RWPE2 (cell line): ENCODE results near the gene DEAF1.

Experiments
- ATAC-seq: fragments of 200-7000 bp; cut with Tn5 transposase; 3 replicates; pipeline ENCODE4 v1.9.1; 2021; ENCODE audit warnings: low read depth
- DNase-seq: peaks from one replicate; pipeline ENCODE4 v3.0.0-alpha.2; 2020; ENCODE audit warnings: low spot score
- H3K27ac ChIP-seq: fragments of 450-650 bp; 2 replicates; pipeline ENCODE4 v1.5.1; 2017; ENCODE audit warnings: mild to moderate bottlenecking; ENCODE audit not compliant: poor library complexity, severe bottlenecking
- H3K27me3 ChIP-seq: fragments of 250-450 bp; sonication (Bioruptor Pico); 2 replicates; pipeline ENCODE4 v1.5.1; 2021; ENCODE audit warnings: mild to moderate bottlenecking, moderate library complexity; ENCODE audit not compliant: insufficient read depth, poor library complexity, severe bottlenecking
- H3K36me3 ChIP-seq: fragments of 250-450 bp; sonication (Bioruptor Pico); 2 replicates; pipeline ENCODE4 v1.5.1; 2020; ENCODE audit warnings: low read depth, mild to moderate bottlenecking, moderate library complexity
- H3K4me1 ChIP-seq: fragments of 250-450 bp; sonication (Bioruptor Pico); 2 replicates; pipeline ENCODE4 v1.5.1; 2021; ENCODE audit warnings: mild to moderate bottlenecking, moderate library complexity; ENCODE audit not compliant: insufficient read depth, poor library complexity, severe bottlenecking
- H3K4me3 ChIP-seq: fragments of 250-450 bp; sonication (Bioruptor Pico); 2 replicates; pipeline ENCODE4 v1.5.1; 2021; ENCODE audit warnings: mild to moderate bottlenecking, moderate library complexity; ENCODE audit not compliant: severe bottlenecking
- H3K9me3 ChIP-seq: fragments of 250-450 bp; sonication (Bioruptor Pico); 2 replicates; pipeline ENCODE4 v1.5.1; 2021; ENCODE audit warnings: mild to moderate bottlenecking, moderate library complexity; ENCODE audit not compliant: severe bottlenecking
- TF ChIP-seq, protein P1 (sequence below): fragments of 450-650 bp; IDR thresholded peaks from one replicate; pipeline ENCODE4 v1.5.1; 2017; ENCODE audit warnings: mild to moderate bottlenecking, moderate library complexity; ENCODE audit not compliant: poor library complexity, severe bottlenecking

The DEAF1 gene

DNA sequence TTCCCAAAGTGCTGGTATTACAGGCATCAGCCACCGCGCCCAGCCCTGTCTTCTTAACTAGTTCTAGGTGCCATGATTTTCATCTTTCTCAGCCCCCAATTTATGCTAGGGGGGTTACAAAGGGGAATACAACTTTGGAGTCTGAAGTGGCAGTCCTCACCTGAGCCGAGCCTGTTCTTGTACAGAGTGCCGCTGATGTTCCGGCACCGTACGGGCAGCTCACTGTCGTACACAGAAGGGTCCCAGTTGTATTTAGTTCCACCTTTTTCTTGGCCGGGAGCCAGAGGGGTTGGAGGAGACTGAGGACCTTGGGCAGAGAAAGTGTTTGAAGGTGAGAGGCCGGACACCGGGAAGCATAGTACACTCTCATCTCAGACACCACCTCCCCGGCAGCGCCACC is 7.3 kb downstream of the DEAF1 start:
- Histone ChIP-seq H3K4me1 (no peaks in the 10 kb centered on the region), H3K27me3 (no peaks in the 10 kb centered on the region), H3K9me3 (no peaks in the 10 kb centered on the region), H3K36me3 (peaks cover 60% of the 10 kb centered on the region), H3K4me3 (no peak overlapping the region), H3K27ac (no peak overlapping the region)
- TF ChIP-seq, protein P1, sequence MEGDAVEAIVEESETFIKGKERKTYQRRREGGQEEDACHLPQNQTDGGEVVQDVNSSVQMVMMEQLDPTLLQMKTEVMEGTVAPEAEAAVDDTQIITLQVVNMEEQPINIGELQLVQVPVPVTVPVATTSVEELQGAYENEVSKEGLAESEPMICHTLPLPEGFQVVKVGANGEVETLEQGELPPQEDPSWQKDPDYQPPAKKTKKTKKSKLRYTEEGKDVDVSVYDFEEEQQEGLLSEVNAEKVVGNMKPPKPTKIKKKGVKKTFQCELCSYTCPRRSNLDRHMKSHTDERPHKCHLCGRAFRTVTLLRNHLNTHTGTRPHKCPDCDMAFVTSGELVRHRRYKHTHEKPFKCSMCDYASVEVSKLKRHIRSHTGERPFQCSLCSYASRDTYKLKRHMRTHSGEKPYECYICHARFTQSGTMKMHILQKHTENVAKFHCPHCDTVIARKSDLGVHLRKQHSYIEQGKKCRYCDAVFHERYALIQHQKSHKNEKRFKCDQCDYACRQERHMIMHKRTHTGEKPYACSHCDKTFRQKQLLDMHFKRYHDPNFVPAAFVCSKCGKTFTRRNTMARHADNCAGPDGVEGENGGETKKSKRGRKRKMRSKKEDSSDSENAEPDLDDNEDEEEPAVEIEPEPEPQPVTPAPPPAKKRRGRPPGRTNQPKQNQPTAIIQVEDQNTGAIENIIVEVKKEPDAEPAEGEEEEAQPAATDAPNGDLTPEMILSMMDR, result no peak
- no peak for ATAC-seq
- DNase-seq, result no peak

DNA sequence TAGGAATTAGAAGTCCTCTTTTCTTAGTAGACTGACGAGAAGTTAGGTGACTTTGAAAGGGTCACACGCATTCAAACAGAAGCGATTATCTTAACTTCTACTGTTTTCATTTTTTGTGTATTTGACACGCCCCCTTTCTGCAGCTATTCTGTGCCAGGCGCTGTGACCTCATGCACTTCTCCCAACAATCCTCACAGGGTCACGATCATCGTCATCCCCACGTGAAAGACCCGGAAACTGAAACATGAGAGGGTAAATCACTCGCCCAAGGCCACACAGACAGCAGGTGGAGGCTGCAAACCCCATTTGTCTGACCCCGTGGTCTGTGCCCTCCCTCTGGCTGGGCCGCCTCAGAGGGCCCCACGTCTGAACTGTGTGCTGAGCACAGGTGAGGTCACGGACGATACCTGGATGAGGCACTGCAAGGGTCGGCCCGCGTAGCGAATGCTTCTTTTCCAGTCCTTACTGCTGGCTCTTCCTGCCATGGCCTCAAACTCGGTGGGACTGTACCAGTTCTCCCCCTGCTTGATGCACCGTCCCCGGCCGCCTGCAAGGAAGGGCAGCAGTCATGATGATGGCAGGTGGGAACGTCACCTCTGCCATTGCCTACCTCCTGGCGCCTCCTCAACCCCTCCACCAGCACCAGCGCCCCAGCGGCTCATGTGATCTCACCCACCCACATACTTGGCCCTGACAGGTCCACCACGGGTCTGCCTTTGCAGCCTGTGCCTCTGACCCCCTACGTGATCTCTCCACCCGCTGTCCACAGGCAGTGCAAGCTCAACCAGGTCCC is 8.4 kb downstream of the DEAF1 start:
- Histone ChIP-seq H3K4me1 (no peaks in the 10 kb centered on the region), H3K36me3 (peaks cover 60% of the 10 kb centered on the region), H3K9me3 (no peaks in the 10 kb centered on the region), H3K4me3 (no peak overlapping the region), H3K27me3 (no peaks in the 10 kb centered on the region), H3K27ac (no peak overlapping the region)
- DNase-seq (no peak), ATAC-seq (no peak)
- TF ChIP-seq, protein P1, result no peak

DNA sequence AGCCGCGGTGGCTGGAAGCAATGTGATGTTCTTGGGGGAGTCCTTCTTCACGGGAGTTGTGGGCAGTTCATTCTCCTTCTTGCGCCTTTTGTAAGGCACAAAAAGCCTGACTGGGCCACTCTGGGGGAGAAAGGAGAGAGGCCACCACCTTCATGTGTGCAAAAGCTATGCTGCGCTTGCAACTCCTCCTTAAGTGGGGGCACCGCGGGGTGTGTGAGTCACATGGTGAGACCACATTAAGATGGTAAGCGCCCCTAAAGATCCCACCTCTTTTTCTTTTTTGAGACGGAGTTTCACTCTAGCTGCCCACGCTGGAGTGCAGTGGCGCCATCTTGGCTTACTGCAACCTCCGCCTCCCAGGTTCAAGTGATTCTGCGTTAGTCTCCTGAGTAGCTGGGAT is 14.1 kb downstream of the DEAF1 start:
- ATAC-seq, result no peak
- Histone ChIP-seq H3K9me3 (no peaks in the 10 kb centered on the region), H3K27ac (no peak overlapping the region), H3K4me3 (no peak overlapping the region), H3K4me1 (no peaks in the 10 kb centered on the region), H3K36me3 (peaks cover 63% of the 10 kb centered on the region), H3K27me3 (no peaks in the 10 kb centered on the region)
- TF ChIP-seq, protein P1, result no peak
- DNase-seq, result no peak

DNA sequence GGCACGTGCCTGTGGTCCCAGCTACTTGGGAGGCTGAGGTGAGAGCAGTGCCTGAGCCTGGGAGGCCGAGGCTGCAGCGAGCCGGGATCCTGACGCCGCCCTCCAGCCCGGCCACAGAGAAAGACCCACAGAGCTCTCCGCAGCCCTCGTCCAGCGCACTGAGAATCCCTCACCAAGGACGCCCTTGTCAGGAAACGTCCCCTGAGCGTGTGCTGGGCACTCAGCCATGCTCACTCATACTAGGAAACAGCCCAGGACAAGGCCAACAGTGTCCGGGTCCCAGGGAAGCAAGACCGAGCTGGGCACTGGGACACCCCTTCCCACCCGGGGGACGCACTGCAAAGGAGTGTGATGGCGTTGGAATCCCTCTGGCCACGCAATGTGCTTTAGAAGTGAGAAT is 14.5 kb downstream of the DEAF1 start:
- Histone ChIP-seq H3K4me1 (no peaks in the 10 kb centered on the region), H3K4me3 (no peak overlapping the region), H3K9me3 (no peaks in the 10 kb centered on the region), H3K27ac (no peak overlapping the region), H3K27me3 (no peaks in the 10 kb centered on the region), H3K36me3 (peaks cover 61% of the 10 kb centered on the region)
- ATAC-seq (no peak), DNase-seq (no peak)
- TF ChIP-seq, protein P1, result no peak
